GM15510 (cell line): ENCODE results near the gene MAIP1.

Source experiments
- POLR2A ChIP-seq: IDR thresholded peaks from 3 replicates; pipeline ENCODE4 v1.6.1; 2011; ENCODE audit warnings: borderline replicate concordance; ENCODE audit not compliant: insufficient read length; ENCODE audit errors: extremely low read depth

The MAIP1 gene

DNA sequence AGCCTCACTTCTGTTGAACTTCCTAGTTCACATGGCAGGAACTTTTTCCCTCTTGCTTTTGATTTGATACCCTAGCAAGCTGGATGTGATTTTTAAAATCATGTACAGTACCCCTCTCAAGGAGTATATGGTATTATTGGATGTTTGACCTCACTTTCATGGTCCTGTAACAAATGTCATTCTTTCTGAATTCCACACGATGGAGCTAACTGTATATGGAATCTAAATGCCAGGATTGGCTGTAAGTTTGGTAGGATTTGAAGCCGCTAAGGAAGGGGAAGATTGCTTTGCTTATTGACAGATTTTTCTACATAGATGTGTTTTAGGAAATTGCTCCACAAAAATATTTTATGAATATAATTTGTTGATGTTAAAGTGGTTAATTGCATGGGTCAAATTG lies 18.3 kb downstream of the MAIP1 start:
- no peak for TF ChIP-seq POLR2A

GRCh38 chr2:199975273-199975895 lies 20.0 kb downstream of the MAIP1 start:
- no peak for TF ChIP-seq POLR2A

DNA sequence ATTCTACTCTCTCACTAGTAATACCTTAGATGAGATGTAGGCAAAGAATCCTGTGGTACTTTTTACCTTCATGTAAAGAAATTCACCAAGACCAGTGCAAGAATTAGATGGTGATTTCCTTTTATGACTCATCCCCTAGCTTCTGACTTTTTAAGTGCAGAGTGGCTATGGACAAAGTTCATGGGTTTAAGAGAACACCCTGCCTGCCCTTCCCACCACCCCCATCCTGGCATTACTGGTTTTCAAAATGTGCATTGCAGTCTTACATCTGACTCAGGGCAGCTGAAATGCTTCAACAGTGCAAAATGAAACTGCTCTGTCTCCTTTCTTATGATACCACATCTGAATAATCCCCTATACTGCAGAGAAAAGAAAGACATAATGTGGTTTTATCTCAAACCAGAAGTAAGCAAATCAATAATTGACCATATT lies 22.6 kb downstream of the MAIP1 start:
- TF ChIP-seq POLR2A = no peak

DNA sequence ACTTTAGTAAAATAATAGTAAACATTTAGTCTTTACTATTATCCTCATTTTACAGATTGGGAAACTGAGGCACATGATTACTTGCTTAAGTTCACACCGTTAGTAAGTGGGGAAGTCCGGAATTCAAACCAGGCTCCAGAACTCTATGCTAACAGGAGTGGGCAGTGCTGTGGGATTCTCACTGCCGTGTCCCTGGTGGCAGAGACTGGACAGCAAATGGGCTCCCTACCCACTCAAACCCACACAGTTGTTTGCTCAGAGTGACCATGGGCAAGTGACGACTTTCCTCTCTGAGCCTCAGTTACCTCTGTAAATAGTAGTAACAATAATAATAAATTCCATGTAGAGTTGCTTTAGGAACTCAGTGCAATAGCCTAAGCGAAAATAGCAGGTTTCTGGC lies 24.0 kb downstream of the MAIP1 start:
- no peak for TF ChIP-seq POLR2A

DNA sequence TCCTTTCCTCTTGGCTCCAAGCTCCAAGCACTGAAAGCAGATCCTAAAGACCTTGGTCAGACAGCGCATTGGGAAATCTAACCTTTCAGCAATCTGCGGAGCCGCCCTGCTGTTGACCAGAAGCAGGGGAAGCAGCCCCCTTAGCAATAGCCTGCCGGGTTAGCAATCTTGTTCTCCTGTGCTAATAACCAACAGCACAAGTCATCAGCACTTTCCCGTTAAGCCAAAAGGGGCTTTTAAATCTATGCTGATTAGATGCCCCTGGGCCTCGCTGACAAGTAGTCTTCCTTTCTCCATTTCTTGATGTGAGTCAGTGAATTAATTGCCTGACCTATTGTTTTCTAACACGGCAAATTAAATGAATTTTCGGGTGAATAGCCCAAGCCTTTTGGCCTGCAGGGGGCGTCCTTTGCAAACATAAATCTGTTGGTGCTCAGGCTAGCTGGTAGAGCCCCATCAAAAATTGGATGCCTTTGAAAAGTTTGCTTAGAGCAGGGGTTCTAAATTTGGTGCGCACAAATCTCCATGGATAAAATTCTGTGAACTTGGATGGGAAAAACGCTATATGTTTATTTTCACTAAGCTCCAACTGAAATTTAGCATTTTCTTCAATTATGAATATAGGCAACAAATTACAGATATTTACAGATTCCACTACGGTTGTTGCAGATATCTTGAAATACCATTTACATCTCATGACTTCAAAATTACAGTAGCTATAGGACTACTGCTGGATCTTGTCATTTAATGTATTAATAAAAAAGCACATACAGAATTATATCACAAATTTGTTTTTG lies 24.6 kb downstream of the MAIP1 start:
- no peak for TF ChIP-seq POLR2A

GRCh38 chr2:199982126-199982843 lies 26.9 kb downstream of the MAIP1 start:
- no peak for TF ChIP-seq POLR2A

GRCh38 chr2:199983534-199983933 lies 28.2 kb downstream of the MAIP1 start:
- TF ChIP-seq POLR2A = no peak

- TF ChIP-seq POLR2A = no peak
Measured at GRCh38 chr2:199984159-199984558, 28.8 kb downstream of the MAIP1 start.

DNA sequence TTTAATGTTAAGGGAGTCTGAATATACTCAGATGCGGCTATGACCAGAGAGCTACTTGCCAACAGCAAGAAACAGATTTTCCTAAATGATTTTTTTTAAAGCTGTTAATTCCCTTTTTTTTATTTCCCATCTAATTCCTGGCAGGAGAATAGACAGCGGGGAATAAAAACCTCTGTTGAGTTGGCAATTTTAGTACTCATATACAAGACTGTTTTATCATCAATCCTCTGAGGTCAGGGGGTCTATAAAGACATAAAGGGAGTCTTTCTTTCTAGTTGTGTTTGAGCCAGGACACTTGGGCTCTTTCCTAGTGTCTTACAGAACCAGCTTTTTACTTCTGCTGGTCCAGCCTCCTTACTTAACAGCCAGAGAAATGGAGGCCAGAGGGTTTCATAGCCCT lies 29.4 kb downstream of the MAIP1 start:
- no peak for TF ChIP-seq POLR2A

GRCh38 chr2:199985625-199986207 lies 30.3 kb downstream of the MAIP1 start:
- no peak for TF ChIP-seq POLR2A

- TF ChIP-seq POLR2A = no peak
Measured at GRCh38 chr2:199987586-199987985, 32.2 kb downstream of the MAIP1 start.

- no peak for TF ChIP-seq POLR2A
Measured at GRCh38 chr2:199988151-199988550, 32.8 kb downstream of the MAIP1 start.

GRCh38 chr2:199989822-199990221 lies 34.4 kb downstream of the MAIP1 start:
- no peak for TF ChIP-seq POLR2A

- no peak for TF ChIP-seq POLR2A
Measured at GRCh38 chr2:199991691-199992090, 36.3 kb downstream of the MAIP1 start.

DNA sequence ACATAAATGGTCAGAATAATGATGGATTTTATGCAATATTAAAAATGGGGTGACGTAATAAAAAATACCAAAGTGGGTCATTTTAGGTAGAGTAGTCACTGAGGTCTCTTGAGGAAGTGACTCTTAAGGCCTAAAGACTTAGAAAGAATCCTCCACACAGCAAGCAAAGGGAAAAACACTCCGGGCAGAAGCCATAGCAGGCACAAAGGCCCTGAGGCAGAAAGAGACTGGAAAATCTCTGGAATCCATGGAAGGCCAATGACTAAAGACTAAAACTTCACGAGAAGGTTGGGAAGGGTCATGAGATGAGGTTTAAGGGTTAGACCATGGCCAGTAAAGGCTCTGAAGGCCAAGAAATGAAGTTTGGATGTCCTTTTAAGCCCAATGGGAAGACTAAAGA lies 36.9 kb downstream of the MAIP1 start:
- TF ChIP-seq POLR2A = no peak
